Activated naive CD4-positive, alpha-beta T cell (primary cell): ENCODE results near the gene PRKCH.
"Not testable (repeated sequence)": the region's sequence is repeated elsewhere in the genome, so short reads cannot be mapped to it uniquely, and the experiment has no call there.

Experiments used
- DNase-seq, 4 experiments: peaks; one replicate each; lab custom pipeline; 2025; lab: John Stamatoyannopoulos, UW

Gene PRKCH

DNA sequence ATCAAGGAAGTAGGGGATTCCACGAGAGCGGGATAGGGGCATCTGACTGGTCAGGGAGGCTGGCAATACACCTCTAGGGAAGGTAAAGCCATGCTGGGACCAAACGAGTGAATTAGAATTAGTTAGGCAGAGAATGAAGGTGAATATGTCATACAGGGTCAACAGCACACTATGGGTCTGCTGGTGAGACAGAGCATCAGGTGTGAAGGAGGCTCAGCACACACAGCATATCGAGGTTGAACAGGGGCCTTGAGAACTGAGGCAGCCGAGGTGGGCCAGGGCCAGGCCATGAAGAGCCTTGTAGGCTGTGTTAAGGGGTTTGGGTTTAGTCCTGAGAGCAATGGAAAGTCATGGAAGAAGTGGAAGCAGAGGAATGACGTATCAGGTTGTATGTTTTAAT lies 137.8 kb downstream of the PRKCH start:
- DNase-seq = no peak

DNA sequence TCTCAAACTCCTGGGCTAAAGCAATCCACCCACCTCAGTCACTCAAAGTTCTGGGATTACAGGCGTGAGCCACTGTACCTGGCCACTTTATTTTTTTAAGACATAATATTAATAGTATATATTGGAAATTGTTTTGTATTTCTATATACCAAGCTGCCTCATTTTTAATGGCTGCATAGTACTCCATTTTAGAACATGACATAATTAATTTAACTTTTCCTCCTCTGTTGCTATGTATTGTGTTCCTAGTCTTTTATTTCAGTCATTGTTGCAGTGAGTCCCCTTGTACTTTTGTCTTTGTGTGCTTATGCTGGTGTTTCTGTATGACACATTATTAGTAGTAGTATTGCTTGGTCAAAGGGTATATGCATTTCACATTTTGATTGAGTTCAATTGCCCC lies 138.7 kb downstream of the PRKCH start:
- DNase-seq = no peak

DNA sequence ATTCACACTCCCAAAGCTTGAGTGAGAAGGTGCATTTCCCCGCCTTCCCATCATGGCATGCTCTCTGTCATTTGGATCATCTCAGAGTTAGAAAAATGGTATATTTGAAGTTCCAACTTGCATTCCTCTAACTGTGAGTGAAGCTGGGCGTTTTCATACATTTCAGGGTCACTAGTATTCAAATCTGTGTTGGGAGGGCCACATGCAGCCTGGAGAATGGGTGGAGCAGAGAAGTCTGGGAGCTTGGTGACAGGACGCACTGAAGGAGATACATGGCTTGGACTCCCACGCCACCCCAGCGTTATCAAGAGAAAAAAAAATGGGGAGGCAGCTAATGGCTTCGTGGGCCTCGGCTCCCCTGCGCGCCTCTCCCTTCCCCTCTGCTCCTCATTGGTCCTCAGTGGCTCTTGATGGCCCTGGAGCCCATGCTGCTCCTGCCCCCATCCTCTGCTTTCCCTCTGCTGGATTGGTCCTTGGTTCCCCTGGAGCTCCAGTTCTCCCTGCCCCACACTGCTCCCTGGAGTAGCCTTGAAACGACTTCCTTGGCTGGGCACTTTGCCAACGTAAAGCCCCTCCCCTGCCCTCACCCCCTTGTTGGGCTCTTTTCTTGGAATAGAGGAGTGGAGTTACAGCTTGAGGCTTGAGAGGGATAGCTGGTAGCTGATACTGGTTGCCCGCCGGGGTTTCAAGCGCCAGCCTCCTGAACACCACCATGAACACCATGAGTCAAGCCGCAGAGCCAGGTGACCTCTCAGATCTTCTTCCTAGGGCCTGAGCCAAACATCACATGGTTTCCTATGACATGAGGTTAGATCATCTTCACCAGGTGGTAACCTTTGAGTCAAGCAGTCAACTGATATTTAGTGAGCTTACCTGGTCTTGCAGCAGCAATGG lies 139.6 kb downstream of the PRKCH start:
- DNase-seq = no peak

DNA sequence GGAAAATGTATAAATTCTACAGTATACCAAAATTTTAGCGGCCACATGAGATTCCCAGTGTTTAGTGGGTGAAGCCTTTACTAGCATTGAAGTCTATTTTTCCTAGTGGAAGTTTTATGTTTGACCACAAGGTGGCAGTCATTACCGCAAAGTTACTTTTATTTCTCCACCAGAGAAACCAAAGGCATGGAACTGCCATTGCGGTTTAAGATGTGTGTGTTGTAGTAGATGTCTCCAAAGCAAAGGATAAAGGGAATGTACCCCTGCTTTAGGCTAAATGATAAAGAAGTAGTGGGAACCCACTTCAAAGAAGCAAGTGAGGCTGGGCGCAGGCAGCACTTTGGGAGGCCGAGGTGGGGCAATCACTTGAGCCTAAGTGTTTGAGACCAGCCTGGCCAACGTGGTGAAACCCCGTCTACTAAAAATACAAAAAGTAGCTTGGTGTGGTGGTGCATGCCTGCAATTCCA lies 140.5 kb downstream of the PRKCH start:
- DNase-seq = no peak

DNA sequence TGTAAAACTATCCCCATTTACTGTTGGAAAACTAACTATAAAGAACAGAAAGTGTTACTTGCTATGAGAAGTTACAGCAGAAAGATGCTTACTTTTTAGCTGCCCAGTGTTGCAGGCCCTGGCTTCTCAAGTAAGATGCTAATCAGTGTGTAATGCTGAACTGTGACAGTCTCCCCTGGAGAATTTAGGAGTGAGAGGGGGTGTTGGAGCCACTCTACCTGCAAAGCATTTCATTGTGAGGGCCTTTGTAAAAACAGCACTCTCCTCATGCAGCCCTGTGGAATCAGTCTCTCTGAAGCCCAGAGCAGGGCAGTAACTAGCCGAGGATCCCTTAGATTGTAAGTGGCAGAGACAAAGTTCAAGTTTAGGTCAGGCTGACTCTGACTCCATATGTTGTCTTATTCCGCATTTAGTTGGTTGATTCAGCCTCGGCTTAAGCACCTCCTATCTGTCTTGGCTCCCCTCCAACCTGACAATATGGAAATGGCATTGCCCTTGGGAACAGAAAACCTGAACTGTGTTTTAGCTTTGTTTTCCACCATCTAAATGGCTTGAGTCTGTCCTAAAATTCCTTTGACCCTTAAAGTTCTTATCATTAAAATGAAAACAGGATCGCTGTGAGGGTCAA lies 141.3 kb downstream of the PRKCH start:
- no peak for DNase-seq

DNA sequence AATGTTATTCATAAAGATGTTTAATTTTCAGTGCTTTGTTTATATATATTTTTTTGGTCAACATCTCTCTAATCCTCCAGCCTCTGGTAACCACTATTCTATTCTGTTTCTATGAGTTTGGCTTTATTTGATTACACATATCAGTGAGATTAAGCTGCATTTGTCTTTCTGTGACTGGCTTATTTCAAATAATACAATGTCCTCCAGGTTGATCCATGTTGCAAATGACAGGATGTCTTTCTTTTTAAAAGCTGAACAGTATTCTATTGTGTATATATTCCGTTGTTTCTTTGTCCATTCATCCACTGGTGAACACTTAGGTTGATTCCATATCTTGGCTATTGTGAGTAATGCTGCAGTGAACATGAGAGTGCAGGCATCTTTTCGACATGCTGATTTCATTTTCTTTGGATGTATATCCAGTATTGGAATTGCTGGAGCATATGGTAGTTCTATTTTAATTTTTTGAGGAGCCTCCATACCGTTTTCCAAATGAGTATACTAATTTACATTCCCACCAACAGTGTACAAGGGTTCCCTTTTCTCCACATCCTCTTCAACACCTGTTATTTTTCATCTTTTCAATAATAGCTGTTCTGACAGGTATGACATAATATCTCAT lies 142.4 kb downstream of the PRKCH start:
- DNase-seq = no peak

DNA sequence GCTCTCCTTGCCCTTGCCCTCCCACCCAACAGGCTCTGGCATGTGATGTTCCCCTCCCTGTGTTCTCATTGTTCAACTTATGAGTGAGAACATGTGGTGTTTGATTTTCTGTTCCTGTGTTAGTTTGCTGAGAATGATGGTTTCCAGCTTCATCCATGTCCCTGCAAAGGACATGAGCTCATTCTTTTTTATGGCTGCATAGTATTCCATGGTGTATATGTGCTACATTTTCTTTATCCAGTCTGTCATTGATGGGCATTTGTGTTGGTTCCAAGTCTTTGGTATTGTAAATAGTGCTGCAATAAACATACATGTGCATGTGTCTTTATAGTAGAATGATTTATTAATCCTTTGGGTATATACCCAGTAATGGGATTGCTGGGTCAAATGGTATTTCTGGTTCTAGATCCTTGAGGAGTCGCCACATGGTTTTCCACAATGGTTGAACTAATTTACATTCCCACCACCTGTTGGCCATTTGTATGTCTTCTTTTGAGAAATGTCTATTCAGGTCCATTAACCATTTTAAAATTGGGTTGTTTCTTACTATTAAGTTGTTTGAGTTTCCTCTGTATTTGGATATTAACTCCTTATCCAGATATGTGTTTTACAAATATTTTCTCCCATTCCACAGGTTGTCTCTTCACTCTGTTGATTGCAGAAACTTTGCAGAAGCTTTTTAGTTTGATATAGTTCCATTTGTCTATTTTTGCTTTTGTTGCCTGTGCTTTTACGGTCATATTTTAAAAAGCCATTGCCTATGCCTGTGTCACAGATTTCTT lies 143.4 kb downstream of the PRKCH start:
- not testable (repeated sequence) for DNase-seq

DNA sequence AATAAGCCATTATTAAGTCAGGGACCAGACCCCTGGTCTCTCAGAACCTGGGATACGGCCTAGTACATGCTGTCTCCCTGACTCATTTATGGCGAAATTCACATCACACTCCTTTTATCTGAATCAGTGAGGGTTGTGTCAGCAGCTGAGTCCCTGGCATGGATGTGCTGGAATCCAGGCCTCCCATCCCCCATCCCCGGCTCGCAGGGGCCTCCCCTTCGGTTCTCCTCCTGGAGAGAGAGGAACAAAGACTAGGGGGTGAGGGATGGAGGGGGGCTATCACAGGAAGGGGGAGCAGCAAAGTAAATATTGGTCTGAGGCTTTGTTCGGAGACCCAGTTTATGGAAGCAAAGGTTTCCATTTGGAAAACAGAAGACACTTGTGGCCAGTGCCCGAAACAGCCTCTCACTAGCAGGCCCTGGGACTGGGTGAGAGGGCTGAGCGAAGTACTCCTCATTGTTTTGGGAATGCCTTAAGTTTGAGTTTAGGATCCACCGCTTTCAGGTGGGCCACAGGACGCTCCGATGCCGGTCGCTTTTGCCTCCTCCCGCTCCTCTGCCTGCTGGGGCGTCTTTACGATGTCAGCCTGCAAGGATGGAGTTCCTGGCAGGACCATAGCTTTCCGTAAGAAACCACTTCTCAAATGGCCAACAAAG lies 145.0 kb downstream of the PRKCH start:
- DNase-seq = no peak

DNA sequence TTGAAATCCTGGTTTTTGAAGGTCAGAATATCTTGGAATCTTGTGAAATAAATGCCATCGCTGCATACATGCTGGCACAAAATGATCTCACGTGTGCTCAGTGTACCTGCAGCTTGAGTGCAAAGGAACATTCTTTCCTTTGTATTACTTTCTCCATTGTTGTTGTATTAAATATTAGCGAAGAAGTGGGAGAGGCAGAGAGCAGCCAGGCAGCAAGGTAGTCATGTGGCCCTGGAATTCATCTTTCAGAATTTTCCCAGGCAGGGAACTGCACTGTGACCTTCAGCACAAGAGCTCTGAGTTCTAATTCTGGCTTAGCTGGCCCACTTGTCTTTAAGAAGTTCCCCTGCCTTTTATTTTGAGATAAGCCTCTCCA lies 145.5 kb downstream of the PRKCH start:
- DNase-seq = no peak

DNA sequence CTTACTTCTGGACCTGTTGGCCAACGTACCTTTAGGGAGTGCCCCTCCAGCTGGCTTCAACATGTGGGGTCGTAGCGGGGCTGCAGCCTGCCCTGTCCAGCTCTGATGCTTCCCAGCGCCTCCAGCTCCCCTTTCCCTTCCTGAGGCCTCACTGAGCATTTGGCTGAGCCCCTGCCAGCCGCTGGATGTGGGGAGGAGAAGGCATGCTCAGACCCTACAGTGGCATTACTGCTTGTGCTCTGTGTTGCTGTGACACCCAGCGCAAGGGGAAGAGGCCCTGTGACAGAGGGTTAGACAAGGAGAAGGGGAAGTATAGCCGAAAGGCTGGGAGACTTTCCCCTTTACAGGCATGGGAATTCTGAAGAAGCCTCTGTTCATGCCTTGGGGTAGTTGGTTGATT lies 145.9 kb downstream of the PRKCH start:
- no peak for DNase-seq

DNA sequence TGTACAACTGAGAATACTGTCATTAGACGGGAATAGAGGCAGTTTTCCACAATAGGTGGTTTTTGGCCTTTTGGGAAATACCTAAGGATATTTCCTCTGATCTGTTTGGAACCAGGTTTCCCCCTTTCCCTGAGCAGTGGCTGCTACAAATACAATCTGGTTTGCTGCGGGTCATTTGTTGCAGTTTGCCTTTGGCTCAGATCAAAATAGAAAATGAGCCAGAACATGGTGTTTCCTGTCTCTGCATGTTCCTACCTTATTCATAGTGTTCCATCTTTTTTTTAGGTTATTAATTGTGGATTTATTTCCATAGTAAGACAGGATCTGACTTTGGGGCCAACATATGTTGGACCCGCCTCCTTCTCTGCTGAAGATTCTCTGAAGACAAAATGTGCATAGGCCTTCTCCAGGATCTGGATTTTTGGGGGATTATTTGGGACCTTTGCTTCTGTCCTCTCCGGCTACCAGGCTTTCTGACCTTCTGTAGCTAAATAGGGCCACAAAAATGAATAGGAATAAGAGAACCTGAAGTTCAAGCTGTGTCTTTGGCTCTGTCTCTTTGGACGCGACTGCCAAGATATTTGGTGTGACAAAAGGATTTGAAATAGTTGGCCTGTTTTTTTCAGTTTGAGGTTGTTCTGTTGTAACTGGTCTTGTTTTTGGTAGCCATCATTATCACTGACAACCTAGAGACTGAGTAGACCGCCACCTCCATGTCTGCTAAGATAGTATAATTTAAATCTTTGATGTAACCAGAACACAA lies 146.9 kb downstream of the PRKCH start:
- DNase-seq = no peak

DNA sequence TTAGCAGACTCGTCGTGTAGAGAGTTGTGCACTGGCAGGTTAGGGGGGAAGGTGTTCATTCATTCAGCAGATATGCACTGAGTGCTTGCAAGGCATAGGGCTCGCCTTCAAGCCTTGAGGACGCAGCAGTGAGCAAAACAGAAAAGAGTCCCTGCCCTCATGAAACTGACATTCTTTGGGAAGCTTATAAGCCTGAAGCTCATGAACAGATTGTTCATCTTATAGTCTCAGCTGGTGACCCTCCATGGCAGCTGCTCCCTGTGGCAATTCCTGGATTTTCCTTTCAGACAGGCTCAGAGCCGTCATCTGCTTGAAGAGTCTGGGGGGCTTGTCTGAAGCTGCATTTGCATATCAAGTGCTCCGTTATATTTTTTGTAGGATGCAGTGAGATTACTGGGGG lies 148.4 kb downstream of the PRKCH start:
- no peak for DNase-seq

DNA sequence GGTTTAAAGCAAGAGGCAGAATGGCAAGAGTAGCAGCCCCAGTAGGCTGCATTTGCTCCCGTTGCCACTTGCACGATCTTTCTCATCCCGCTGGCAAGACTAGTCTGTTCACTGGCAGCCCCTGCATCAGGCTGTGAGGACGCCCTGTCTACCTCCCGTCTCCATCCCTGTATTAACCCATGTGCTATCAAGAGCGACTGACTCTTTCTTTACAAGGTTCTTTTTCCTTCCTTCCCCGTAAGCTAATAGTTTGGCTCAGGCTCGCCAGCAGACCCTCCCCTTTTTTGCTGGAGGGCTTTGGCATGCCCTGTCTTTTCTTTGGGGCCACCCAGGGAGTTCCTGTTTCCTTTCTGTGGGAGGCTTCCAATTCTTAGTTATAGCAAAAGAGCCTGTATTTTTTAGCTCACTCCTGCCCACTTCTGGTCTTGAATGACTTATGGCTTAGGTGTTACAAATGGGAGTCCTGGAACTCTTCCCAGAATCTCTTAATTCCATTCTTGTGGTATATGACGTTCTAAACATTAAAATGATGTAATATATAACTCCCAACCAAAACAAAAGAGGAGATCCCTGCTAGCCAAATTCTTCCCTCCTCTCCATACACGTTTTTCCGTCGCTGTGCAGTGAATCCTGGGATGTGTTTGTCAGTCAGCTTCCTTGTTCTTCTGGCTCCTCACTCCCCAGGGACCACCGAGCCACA lies 149.0 kb downstream of the PRKCH start:
- DNase-seq = no peak

DNA sequence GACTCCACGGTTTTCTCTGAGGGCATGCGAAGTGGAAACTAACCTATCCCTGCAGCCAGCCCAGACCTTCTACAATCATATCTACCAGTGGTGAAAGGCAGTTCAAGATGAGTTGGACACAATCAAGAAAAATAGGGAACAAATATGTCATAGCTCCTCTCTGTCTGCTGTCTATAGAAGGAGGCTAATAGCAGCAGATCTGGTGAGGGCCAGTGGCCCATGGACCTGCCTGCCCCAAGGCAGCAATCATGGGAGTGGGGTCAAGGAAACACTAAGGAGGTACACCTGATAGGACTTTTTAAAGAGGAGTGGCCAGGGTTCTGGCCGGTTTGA lies 149.5 kb downstream of the PRKCH start:
- DNase-seq = no peak

DNA sequence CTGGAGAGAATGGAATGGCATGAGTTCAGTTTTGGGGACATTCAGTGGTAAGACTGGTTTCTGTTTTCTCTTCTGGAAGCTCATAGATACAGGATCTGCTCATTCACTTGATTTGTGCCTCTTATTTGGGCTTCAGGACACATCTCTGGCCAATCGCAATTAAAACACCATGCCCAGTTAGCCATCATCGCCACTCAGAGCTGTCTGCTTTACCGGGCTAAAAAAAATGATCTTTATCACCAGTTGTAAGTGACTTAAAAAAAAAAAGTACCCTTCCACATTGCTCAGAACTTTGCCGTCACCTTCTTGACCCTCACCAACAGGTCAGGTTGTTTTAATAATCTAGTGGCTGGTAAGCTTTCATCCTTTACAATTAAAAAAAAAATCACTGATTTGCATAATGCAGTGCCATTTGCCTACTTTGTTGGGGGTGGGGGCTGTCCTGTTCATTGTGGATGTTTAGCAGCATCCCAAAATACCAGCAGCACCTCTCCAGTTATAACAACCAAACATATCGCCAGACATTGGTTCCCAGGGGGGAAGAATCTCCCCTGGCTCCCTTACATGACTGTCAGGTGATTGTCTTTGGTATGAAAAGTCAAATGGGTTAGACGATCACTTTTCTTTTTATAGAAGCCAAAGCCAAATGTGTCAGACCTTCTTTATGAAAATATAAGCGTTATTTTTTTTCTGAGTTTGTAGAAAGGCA lies 150.1 kb downstream of the PRKCH start:
- DNase-seq = no peak

DNA sequence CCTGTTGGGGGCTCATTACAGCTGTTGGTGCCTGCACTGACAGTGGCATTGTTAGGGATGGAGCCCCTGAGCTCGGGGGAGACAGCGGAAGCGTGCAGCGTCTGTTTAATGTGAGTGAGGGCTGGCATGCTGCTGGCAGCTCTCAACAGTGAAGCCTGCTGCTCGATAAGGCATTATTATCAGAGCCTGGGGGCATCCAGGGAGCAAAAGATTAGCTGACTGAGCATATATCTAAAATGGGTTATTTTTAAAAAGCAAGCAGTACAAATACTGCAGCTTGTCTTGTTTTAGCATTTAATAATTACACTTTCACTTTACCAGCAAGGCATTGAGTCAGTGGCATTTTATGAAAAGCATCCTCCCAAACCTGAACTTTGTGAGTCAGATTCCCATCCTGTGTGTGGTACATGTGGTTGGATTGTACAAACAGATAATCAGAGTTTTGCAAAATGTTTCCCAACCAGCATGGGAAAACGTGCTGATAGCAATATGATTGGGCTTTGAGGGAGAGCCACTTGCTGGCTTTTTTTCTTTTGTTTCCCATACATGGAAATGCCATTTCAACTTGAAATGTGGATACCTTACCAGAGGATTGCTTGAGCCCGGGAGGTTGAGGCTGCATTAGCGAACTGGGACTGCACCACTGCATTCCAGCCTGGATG lies 150.8 kb downstream of the PRKCH start:
- peak in 1 of 4 experiments; percentile 24 for DNase-seq

DNA sequence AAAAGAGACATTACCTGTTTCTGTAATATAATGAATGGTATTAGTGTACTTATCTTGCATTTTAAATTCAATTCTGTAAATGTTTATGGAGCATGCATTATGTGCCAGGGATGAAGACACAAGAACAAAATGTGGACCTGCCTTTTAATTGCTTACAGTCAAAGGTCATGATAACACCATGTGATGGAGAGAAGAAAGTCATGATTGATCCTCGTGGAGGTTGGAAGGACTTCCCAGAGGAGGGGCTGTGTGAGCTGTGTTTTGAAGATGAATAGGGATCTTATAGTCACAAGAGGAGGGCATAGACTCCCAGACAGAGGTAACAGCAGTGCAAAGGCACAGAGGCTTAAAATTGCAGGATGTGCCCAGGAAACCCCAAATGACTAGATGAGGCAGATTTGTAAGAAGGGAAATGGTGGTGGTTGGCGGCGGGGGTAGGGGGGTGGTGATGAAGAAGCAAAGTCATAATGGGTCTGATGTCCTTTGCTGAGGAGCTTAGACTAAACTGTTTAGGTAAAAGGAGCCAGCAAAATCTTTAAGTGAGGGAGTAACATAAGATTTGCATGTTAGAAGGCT lies 151.5 kb downstream of the PRKCH start:
- peak in 2 of 4 experiments; percentile 30 to 51 for DNase-seq

DNA sequence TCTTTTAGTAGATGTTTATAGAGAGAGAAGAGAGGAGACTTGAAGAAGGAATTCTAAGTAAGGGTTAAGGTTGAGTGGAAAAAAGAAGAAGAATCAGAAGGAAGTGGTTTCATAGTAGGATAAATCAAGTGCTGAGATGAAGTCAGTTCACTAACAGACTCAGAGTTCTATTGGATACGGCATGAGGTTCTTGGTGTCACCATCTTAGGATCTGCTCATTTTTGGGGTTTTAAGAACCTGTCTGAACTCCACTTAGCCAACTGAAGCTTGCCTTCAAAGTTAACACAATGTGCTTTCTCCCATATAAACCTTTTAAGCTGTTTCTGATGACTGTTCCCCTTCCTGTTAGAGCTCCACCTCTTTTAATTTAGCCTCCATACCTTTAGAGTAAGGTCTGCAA lies 152.6 kb downstream of the PRKCH start:
- no peak for DNase-seq

DNA sequence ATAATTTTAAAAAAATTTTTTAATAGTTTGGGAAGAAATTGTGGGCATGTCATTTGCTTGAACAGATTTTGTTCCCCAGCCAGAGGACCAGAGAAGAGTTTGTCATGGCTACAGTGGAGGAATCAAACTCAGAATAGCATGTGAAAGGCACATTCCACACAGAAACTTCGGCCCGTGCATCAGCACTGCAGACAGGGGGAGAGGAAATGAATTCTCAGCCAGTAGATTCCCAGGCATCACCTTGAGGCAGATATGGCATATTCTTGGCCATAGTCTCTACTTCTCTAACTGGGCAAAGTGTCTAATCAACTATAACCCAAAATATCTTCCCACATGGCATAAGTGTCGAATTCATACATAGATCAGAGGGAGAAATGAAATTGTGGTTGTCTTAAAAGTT lies 153.3 kb downstream of the PRKCH start:
- no peak for DNase-seq
